NCI-H146 treated with DMSO at 0.1 percent for 48 hours (cell line): ENCODE data around the gene TUNAR.
"Not testable (repeated sequence)": the region's sequence is repeated elsewhere in the genome, so short reads cannot be mapped to it uniquely, and the experiment has no call there.

ENCODE experiments used
- DNase-seq: peaks from one replicate; lab custom pipeline; 2025; ENCODE audit not compliant: unreplicated experiment; lab: John Stamatoyannopoulos, UW

TUNAR gene

DNA sequence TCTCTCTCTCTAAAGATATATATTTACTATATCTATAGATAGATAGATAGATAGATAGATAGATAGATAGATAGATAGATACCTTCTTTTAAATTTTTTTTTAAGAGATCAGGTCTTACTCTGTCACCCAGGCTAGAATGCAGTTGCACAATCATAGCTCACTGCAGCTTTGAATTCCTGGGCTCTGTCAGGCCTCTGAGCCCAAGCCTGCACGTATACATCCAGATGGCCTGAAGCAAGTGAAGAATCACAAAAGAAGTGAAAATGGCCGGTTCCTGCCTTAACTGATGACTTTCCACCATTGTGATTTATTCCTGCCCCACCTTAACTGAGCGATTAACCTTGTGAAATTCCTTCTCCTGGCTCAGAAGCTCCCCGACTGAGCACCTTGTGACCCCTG lies 91.4 kb downstream of the TUNAR start:
- DNase-seq = not testable (repeated sequence)
